CD4-positive, alpha-beta T cell treated with Interleukin-17A for 1 hour (primary cell): Measurements from ENCODE around the gene SLC35F3.
A peak's percentile ranks its signal among the peaks of the same experiment; 100 is the strongest.

Source experiments
- DNase-seq: peaks from one replicate; pipeline ENCODE4 v3.0.0-alpha.2; 2020

Gene SLC35F3

GRCh38 chr1:234062166-234062565 is 157.7 kb downstream of the SLC35F3 start:
- DNase-seq: no peak

GRCh38 chr1:234065794-234066447 is 161.4 kb downstream of the SLC35F3 start:
- peak; percentile 53 for DNase-seq

GRCh38 chr1:234067581-234068337 is 163.3 kb downstream of the SLC35F3 start:
- no peak for DNase-seq

GRCh38 chr1:234069760-234070159 is 165.3 kb downstream of the SLC35F3 start:
- no peak for DNase-seq

- no peak for DNase-seq
Observed at GRCh38 chr1:234072793-234073192, 168.3 kb downstream of the SLC35F3 start.

- no peak for DNase-seq
Observed at GRCh38 chr1:234078143-234078542, 173.7 kb downstream of the SLC35F3 start.

GRCh38 chr1:234079896-234080295 is 175.4 kb downstream of the SLC35F3 start:
- no peak for DNase-seq

- no peak for DNase-seq
Observed at GRCh38 chr1:234083460-234083859, 179.0 kb downstream of the SLC35F3 start.

- DNase-seq: no peak
Observed at GRCh38 chr1:234089396-234089795, 184.9 kb downstream of the SLC35F3 start.

- no peak for DNase-seq
Observed at GRCh38 chr1:234090212-234091064, 186.0 kb downstream of the SLC35F3 start.

GRCh38 chr1:234091065-234091401 is 186.6 kb downstream of the SLC35F3 start:
- no peak for DNase-seq

GRCh38 chr1:234091876-234092275 is 187.4 kb downstream of the SLC35F3 start:
- no peak for DNase-seq

GRCh38 chr1:234093107-234093506 is 188.6 kb downstream of the SLC35F3 start:
- DNase-seq: no peak

- DNase-seq: no peak
Observed at GRCh38 chr1:234093741-234094140, 189.3 kb downstream of the SLC35F3 start.

- no peak for DNase-seq
Observed at GRCh38 chr1:234094172-234094571, 189.7 kb downstream of the SLC35F3 start.

- no peak for DNase-seq
Observed at GRCh38 chr1:234096161-234096770, 191.8 kb downstream of the SLC35F3 start.

- no peak for DNase-seq
Observed at GRCh38 chr1:234102583-234102982, 198.1 kb downstream of the SLC35F3 start.

GRCh38 chr1:234103198-234103597 is 198.7 kb downstream of the SLC35F3 start:
- DNase-seq: no peak

- DNase-seq: no peak
Observed at GRCh38 chr1:234106032-234106431, 201.6 kb downstream of the SLC35F3 start.

- DNase-seq: no peak
Observed at GRCh38 chr1:234107416-234108021, 203.0 kb downstream of the SLC35F3 start.

GRCh38 chr1:234108921-234109320 is 204.4 kb downstream of the SLC35F3 start:
- DNase-seq: no peak

- DNase-seq: no peak
Observed at GRCh38 chr1:234109840-234110239, 205.4 kb downstream of the SLC35F3 start.
